ENCODE measurements around the gene GPC3. TPM values are rescaled to one million over a fixed set of nuclear protein-coding genes. Genes with fewer than 3 reads are reported as not detected.

The GPC3 gene
- total RNA-seq, 1 donor from 2014 or later, result 30.4 TPM

DNA sequence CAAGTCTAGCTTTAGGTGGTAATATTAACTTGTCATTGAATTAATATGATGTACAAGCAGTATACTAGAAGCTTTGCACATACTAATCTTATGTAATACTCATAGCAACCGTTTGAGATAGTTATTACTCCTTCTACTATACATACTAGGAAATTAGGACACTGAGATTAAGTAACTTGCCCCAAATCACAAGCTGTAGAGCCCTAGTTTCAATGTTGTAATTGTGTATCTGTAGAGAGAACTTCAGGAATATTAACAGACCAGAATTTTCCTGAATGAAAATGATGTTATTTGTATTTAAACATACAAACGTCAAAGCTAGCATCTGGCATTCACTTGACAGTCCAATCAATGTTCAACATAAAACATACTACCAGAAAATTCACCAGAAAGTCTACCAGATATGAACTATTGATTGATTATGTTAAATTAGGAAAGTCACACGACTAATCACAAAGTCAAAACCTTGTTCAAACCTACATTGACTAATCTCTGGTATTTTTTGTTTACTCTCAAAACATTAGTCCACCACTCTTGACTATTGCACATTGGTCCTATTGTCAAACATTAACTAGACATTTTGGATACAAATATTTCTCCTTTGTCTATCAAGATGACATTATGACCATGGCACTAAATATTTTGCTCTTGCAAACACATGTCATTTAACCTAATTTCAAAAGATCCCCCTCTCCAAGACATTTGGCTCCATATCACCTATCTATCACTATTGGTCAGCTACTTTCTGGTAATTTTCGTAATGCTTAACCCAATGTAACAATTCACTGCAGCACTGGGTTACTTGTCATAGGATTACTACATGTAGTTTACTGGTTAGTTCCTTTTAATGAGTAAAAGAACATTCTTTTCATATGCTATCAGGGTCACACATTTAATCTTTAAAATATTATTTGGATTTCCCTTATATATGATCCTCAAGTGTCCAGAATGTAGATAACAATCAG is 100.7 kb downstream of the GPC3 start:
- no peak for DNase-seq (ENCODE audit: low read depth, low spot score)
- Mint-ChIP-seq H3K27me3 (ENCODE audit: low read depth) (peaks cover 2% of the 10 kb centered on the region), H3K9me3 (peaks cover 2% of the 10 kb centered on the region), H3K4me3 (no peak overlapping the region), H3K4me1 (peaks cover 38% of the 10 kb centered on the region), H3K27ac (ENCODE audit: unreplicated experiment) (no peak overlapping the region), H3K36me3 (ENCODE audit: low read depth) (peaks cover 2% of the 10 kb centered on the region)
- TF ChIP-seq, protein P1, sequence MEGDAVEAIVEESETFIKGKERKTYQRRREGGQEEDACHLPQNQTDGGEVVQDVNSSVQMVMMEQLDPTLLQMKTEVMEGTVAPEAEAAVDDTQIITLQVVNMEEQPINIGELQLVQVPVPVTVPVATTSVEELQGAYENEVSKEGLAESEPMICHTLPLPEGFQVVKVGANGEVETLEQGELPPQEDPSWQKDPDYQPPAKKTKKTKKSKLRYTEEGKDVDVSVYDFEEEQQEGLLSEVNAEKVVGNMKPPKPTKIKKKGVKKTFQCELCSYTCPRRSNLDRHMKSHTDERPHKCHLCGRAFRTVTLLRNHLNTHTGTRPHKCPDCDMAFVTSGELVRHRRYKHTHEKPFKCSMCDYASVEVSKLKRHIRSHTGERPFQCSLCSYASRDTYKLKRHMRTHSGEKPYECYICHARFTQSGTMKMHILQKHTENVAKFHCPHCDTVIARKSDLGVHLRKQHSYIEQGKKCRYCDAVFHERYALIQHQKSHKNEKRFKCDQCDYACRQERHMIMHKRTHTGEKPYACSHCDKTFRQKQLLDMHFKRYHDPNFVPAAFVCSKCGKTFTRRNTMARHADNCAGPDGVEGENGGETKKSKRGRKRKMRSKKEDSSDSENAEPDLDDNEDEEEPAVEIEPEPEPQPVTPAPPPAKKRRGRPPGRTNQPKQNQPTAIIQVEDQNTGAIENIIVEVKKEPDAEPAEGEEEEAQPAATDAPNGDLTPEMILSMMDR (conservative IDR thresholded peaks at IDR 0.05), result no peak

GRCh38 chrX:133881893-133882292 is 103.5 kb downstream of the GPC3 start:
- Mint-ChIP-seq H3K27me3 (ENCODE audit: low read depth) (no peaks in the 10 kb centered on the region), H3K9me3 (no peaks in the 10 kb centered on the region), H3K36me3 (ENCODE audit: low read depth) (no peaks in the 10 kb centered on the region), H3K4me1 (peaks cover 24% of the 10 kb centered on the region), H3K4me3 (no peak overlapping the region), H3K27ac (ENCODE audit: unreplicated experiment) (peak overlapping the region; percentile 83)
- TF ChIP-seq, protein P1 (conservative IDR thresholded peaks at IDR 0.05), result no peak
- DNase-seq (ENCODE audit: low read depth, low spot score), result no peak

DNA sequence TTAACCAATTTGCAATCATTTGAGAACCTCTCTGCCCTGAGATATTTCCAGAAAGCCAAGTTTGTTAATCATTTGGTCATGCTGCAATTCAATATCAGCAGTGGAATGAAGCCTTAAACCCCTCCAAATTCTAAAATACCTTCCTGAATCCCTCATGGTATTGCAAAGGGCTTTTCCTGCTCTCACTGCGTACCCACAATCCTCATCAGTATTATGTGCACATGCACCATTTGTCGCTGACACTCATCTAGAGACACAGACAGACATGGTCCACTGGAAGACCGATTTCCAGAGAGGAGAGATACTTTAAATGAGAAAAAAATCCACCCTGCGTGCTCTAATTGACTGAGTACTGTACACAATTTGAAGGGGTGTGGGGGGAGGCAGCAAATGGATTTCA is 104.4 kb downstream of the GPC3 start:
- Mint-ChIP-seq H3K4me1 (peaks cover 24% of the 10 kb centered on the region), H3K27ac (ENCODE audit: unreplicated experiment) (no peak overlapping the region), H3K9me3 (no peaks in the 10 kb centered on the region), H3K4me3 (no peak overlapping the region), H3K36me3 (ENCODE audit: low read depth) (no peaks in the 10 kb centered on the region), H3K27me3 (ENCODE audit: low read depth) (no peaks in the 10 kb centered on the region)
- TF ChIP-seq, protein P1 (conservative IDR thresholded peaks at IDR 0.05), result no peak
- DNase-seq (ENCODE audit: low read depth, low spot score), result no peak

GRCh38 chrX:133880032-133880443 is 105.4 kb downstream of the GPC3 start:
- Mint-ChIP-seq H3K27me3 (ENCODE audit: low read depth) (no peaks in the 10 kb centered on the region), H3K4me3 (no peak overlapping the region), H3K27ac (ENCODE audit: unreplicated experiment) (no peak overlapping the region), H3K4me1 (peaks cover 24% of the 10 kb centered on the region), H3K36me3 (ENCODE audit: low read depth) (no peaks in the 10 kb centered on the region), H3K9me3 (no peaks in the 10 kb centered on the region)
- DNase-seq (ENCODE audit: low read depth, low spot score), result no peak
- TF ChIP-seq, protein P1 (conservative IDR thresholded peaks at IDR 0.05), result no peak

GRCh38 chrX:133878710-133879109 is 106.7 kb downstream of the GPC3 start:
- no peaks in the 10 kb centered on the region for H3K27me3 Mint-ChIP-seq (ENCODE audit: low read depth)
- no peak for DNase-seq (ENCODE audit: low read depth, low spot score)

More at GRCh38 chrX:133878710-133879109, 106.7 kb downstream of the GPC3 start:
- no peak overlapping the region for H3K4me3 Mint-ChIP-seq
- no peaks in the 10 kb centered on the region for H3K36me3 Mint-ChIP-seq (ENCODE audit: low read depth)
- H3K27ac Mint-ChIP-seq (ENCODE audit: unreplicated experiment), result no peak overlapping the region
- TF ChIP-seq, protein P1 (conservative IDR thresholded peaks at IDR 0.05), result no peak
- H3K9me3 Mint-ChIP-seq, result no peaks in the 10 kb centered on the region
- H3K4me1 Mint-ChIP-seq, result peaks cover 24% of the 10 kb centered on the region
